ENCODE measurements around the gene ITGB6. TPM values are rescaled to one million over a fixed set of nuclear protein-coding genes. Genes with fewer than 3 reads are reported as not detected.

ITGB6 gene
- total RNA-seq, 1 donor from 2014 or later = 5.0 TPM

DNA sequence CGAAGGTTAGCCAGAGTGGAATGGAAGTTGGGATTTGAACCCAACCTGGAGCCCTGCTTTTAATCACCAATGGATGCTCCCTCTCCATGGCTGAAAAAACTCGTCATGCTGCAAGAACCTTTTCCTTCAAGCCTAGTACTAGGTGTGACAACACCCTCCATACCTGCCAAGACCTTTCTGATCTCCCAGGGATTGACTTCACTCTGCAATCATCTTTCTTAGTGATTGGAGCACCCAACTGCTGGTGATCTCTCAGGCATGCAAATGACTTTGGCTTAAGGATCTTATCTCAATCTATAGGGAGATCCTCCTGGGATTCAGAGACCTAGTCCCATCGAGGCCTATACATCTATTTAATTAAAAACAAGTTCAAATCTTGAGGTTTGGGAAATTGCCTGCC lies 23.5 kb upstream of the ITGB6 start:
- DNase-seq (ENCODE audit: missing footprints) (no peak), ATAC-seq (no peak)
- intact Hi-C loops (cut with DNase I) = no loop called here

DNA sequence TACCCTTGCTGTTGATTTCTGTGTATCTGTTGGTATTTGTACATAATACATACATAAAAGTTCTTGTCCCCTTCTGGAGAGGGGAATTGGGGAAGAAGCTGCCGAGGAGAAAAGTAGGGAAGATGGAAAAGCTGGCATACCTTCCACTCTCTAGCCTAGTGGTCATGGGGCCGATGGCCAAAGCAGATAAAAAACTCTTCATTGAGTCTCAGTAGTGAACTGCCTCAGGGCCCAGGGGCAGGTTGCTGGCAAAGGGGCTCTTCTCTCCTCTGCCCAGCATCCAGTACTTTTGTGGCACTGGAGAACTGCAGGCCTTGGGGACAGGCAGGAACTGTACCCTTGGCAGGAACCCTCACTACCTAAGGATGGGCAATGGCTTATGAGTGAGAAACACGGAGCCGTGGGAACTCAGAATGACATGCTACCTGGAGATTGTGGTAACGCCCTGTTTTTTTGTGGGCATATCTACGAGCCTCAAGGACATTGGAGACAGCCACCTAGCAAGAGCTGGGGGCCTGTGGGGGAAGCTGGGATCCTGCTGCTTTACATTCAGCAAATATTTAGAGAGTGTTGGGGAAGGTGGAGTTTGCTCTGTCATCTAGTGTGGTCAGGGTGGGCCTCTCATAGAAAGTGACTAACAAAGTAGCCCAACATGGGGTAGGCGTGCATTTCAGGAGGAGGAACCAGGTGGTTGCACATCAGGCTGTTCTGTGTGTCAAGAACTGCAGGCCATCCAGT lies 22.6 kb upstream of the ITGB6 start:
- no peak for DNase-seq (ENCODE audit: missing footprints)
- intact Hi-C loops (cut with DNase I) = no loop called here
- no peak for ATAC-seq

DNA sequence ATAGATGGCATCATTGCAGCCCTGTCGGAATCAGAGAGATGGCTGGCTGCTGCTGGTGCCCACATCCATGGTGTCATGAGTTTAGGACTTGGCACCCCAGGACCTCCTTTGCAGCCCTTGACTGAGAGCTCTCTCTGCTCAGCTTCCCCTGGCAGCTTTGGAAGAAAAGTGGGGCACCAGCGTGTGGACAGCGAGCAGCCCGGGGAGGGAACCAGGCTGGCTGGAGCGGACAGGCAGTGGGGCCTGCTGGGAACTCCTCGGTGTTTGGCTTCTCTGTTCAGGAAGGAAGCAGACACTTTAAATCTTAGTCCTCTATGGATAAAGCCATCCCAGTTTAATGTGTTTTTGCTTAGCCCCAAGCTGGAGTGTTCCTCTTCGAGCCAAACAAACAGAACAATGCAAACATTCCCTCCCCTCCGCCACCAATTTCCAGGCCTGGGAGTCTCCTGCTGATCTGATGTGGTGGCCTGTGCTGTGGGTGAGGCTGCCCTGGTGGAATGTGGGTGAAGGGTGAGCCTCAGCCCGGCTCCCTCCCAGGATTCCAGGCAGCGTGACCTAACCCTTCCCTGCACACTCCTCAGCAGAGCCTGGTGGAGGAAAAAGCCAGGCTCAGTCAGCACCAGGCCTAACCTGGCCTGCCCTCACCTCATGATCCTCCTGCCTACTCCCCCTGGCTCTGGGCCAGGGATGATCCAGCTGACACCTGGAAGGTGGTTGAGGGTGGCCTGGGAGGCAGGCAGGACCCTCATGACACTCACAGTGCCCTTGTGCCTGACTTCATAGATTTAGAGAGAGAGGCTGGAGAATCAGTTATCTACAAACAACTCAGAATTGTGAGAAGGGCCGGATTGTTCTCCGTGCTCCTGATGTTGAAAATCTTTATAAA lies 21.6 kb upstream of the ITGB6 start:
- ATAC-seq (peak; percentile 97), DNase-seq (ENCODE audit: missing footprints) (no peak)
- intact Hi-C loops (cut with DNase I) = no loop called here

DNA sequence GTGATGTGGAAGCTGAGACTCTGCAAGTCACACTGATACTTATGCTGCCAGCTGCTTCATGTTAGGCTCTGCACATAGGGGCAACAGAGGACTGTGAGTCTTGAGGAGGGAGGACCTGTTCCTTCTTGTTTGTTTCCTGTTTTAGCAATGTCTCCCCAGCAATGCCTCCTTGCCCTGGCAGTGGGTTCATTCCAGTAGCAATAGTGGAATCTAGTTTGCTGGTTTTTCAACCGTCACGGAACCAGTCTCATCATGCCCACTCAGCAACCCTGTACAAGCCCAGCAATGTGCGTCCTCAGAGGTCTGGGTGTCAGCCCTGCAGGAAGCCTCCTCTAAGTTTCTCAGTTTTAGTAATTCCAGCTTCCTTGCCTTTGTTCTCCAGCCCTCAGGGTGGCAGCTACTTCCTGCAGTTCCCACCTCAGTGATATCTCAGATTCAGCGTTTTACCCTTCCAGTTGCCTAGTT lies 20.5 kb upstream of the ITGB6 start:
- DNase-seq (ENCODE audit: missing footprints) (no peak), ATAC-seq (no peak)
- intact Hi-C loops (cut with DNase I) = no loop called here

DNA sequence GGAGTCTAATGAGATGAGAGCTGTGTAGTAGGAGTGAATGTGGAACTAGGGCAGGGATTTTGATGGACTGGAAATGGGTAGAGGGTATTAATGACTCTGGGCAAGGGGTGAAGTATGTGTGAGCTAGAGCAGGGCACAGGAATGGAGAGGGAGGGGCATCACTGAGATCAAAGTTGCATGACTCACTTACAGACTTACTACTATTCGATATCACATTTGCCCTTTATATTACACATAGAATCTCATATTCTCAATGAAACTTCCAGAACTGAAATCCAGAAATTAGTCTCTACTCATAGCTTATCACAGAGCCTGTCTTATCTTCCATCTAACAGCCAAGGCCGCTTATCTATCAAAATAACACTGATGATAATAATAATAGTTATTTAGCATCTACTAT lies 20.0 kb upstream of the ITGB6 start:
- ATAC-seq = no peak
- no peak for DNase-seq (ENCODE audit: missing footprints)
- intact Hi-C loops (cut with DNase I) = no loop called here

DNA sequence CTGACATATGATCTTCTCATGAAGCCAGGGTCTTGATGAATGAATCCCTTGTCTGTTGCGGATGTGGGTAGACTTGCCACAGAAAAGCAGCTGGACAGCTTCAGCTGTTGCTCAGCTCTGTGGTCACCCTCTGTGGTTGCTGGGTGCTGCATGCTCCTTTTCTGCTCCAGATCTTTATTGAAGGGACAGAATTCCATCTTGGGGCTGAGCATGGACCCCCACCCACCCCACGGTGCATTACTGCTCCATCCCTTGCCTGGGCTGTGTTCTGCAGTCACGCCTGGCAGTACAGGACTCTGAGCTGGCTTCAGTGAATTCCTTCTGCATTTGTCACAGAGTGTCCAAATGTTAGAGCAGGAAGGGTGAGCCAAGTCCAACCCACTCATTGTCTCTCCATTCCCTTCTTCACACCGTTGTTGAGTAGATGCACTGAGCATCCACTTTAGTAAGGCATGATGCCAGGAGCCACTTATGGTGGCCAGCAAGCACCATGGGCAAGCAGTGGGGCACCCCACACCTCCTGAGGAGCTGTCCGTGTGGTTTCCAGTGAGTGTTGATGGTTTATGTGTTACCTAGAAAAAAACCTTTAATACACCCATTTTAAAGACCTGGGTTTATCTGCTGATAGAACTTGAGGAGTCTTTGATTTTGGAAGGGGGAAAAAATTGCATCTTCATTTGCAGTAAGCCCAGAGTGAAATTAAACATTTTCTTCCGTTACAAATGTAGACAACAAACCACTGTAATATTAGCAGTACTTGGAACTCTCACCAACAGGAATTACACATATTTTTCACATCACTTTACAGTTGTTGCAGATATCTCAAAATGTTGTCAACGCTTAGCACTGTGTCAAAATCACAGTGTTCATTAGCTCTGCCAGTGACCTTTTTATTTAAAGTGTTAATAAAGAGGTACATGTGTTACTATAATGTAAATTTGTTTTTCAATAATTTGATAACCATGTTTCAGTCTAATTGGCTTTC lies 14.7 kb upstream of the ITGB6 start:
- DNase-seq (ENCODE audit: missing footprints) = no peak
- peak; percentile 92 for ATAC-seq
- intact Hi-C loops (cut with DNase I) = no loop called here

DNA sequence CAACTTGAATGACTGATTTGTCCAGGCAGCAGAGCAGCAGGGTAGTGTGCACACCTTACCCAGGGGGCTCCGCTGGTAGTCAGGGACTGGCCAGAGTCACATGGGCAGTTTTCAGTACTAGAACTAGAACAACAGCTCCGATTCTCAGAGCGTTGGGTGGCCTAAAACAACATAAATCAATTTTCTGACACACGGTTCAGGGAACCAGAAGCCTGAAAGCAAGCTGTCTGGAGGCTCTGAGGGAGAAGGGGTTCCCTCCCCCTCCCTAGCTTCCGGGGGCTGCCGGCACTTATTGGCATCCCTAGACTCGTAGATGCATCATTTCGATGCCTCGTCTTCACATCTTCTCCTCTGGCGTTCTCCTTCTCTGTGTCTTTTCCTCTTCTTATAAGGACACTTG lies 13.4 kb upstream of the ITGB6 start:
- intact Hi-C loops (cut with DNase I) = no loop called here
- ATAC-seq = no peak

DNA sequence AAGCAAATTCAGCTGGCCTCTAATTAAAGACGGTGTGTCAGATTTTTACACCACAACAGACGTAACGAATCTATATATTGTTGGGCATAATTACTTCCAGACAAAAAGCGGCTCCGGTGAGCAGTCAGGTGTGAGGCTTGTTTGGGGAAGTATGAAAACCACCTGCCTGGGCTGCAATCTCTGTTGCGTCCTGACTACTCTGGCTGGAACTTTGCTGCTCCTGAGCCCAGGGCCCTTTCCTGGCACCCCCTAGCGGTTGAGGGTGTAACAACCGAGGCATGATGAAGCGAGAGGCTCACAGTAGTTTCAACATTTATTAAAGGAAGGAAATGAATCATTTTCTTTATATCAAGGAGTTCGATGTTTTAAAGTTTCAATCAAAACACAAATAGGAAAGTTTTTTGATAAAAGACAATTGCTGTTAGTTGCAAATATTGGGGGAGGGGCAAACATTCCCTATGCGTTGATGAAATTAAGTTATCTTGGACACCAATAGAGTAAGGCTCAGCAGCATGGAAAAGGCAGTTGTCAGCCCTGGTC lies 10.6 kb upstream of the ITGB6 start:
- peak; percentile 73 for DNase-seq (ENCODE audit: missing footprints)
- intact Hi-C loops (cut with DNase I) = no loop called here

More for the DNA sequence above, 13.4 kb upstream of the ITGB6 start:
- no peak for DNase-seq (ENCODE audit: missing footprints)

DNA sequence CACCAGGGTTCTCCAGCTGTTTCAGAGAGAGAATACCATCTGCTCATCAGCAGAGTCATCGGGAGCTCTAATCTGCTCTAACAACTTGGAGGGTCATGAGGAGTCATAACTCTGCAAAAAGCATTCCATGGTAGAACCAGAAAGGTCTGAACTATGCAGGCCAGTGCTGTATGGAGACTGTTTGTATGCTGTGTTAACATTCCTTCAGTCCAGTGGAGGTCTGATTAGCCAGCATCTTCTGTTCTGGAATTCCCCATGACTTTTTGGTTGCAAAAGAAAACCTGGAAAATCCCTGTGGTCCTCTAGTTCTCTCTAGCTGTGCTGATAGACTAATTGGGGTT lies 9.4 kb upstream of the ITGB6 start:
- DNase-seq (ENCODE audit: missing footprints) = no peak
- ATAC-seq = no peak

More for the DNA sequence above, 10.6 kb upstream of the ITGB6 start:
- no peak for ATAC-seq

DNA sequence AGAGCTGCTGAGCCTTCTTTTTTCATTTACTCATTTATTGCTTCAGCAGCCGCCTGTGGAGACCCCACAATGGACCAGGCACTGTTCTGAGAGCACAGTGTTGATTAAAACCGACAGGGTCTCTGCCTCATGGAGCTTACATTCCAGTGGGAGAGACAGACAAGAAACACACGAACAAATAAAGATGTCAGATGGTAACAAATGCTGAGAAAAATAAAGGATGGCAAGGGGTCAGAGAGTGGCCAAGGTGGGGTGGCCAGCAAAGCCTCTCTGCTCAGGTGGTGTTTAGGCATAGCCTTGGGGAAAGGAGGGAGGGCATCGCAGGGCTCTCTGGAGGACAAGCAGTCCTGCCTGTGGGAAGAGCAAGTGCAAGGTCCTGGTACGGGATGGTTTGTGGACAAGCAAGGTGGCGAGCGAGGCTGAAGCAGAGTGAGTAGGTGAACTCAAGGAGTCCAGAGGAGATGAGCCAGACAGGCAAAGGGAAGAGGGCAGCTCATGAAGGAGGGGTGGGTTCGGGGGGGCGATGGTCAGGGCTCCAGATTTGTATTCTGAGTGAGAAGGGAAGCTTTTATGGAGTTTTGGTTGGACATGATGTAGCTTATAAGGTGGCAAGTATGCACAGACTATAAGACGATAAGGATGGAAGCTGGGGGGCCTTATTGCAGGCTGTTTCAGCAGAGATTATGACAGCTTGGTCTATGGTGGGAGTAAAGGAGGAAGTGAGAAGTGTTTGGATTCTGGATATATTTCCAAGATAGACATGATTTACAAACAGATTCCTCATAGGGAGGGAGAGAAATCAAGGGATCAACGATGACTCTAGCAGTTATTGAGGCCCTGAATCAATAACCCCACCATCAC lies 8.8 kb upstream of the ITGB6 start:
- intact Hi-C loops (cut with DNase I) = no loop called here
- DNase-seq (ENCODE audit: missing footprints) (no peak), ATAC-seq (peak; percentile 37)

More for the DNA sequence above, 9.4 kb upstream of the ITGB6 start:
- intact Hi-C loops (cut with DNase I) = no loop called here

DNA sequence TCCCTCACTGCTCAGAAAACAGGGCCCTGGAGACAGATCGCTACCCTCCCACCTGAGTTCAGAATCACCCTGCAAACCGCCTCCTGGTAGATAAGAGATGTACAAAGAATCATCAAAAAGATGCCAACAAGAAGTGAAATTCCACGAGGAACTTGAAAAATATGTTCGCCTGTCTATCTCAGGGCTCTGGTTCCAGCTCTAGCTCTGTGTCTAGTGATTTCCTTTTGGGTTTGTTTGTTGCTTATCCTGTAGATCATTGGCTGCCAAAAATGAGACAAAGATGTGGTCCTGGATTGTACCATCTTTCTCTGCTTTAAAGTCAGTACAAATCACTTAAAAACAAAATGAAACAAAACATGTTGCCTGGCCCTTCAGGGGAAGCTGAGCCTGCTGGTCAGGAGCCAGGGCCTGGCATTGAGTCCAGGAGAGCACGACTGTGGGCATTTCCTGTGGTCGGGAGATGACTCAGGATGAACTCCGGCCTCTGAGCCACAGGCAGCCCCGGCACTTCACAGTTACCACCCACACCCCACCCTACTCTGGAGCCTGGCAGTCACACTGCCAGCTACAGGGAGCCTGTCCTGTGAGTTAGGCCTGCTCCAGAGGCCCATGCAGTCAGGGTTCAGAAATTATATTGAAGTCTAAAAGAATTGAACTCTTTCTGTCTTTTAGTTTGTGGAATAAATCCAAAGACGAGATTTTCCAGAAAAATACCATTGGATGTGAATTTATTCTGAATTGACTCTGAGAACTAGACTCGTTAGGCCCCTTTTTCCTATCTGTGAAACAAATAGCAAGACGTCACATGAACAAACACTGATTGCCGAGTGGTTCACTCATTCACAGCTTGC lies 8.0 kb upstream of the ITGB6 start:
- ATAC-seq (peak; percentile 82), DNase-seq (ENCODE audit: missing footprints) (no peak)
- intact Hi-C loops (cut with DNase I) = no loop called here

DNA sequence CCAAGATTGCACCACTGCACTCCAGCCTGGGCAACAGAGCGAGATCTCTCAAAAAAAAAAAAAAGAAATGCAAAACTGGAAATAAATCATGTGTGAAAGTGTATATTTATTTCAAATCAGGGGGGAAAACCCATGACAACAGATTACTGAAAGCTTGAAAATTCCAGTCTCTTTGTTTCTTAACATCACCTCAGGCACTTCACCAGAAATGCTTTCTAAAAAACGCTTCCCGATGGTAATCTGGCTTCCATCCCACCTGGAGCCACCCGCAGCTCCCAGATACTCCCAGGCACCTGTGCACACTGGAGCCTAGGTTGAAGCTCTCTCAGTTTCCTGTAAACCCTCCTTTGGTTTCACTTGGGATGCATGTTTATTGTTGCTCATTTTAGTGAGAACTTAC lies 7.2 kb upstream of the ITGB6 start:
- ATAC-seq (no peak), DNase-seq (ENCODE audit: missing footprints) (no peak)
- intact Hi-C loops (cut with DNase I) = no loop called here

DNA sequence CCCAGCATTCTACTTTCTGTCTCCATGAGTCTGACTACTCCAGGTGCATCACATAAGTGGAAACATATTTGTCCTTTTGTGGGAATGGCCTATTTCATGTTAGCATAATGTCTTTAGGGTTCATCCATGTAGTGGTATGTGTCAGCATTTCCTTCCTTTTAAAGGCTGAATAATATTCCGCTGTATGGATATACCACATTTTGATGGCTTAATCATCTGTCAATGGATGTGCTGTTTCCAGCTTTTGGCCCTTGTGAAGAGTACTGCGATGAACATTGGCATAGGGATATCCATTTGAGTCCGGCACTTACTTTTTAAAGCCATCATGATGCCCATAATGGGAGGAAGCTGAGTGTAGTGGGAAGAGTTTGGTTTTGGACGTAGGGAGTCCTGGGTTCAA lies 6.4 kb upstream of the ITGB6 start:
- ATAC-seq = no peak

DNA sequence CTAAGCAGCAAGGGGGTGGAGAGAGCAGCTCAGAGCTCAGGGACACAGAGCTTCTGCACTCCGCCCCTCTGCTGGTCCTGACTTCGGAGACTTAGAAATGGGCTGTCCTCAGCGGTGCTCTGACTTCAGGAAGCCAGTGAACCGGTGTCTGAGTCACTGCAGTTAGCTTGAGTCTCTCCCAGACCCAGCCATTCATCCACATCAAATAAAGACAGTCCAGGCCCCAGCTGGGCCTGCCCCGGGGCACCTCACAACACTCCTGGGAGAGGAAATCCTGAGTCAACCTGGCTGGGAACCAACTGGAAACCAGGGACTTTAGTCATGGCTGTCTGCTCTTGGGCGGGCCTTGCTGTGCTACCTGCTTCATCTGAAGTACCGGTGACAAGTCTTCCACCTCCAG lies 5.4 kb upstream of the ITGB6 start:
- no peak for DNase-seq (ENCODE audit: missing footprints)
- intact Hi-C loops (cut with DNase I) = no loop called here
- ATAC-seq = no peak

More for the DNA sequence above, 6.4 kb upstream of the ITGB6 start:
- no peak for DNase-seq (ENCODE audit: missing footprints)
- intact Hi-C loops (cut with DNase I) = no loop called here

DNA sequence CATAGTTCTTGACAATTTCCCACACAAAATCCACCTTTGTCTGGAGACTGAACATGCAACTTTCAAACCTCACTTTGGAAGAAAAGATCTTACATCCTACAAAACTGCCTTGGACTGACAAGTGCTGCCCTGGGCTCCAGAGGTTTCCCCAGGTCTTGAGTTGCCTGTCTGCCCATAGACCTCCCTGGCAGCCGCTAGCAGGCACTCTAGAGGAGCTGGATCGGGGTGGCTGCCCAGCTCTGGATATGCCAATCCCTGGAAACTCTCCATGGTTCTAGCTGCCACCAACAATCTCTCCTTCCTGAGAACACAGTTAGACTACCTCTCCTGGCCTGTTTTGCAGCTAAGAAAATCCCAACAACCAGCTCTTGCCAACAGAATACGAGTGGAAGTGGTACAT lies 3.4 kb upstream of the ITGB6 start:
- DNase-seq (ENCODE audit: missing footprints) (no peak), ATAC-seq (no peak)
- intact Hi-C loops (cut with DNase I) = no loop called here

DNA sequence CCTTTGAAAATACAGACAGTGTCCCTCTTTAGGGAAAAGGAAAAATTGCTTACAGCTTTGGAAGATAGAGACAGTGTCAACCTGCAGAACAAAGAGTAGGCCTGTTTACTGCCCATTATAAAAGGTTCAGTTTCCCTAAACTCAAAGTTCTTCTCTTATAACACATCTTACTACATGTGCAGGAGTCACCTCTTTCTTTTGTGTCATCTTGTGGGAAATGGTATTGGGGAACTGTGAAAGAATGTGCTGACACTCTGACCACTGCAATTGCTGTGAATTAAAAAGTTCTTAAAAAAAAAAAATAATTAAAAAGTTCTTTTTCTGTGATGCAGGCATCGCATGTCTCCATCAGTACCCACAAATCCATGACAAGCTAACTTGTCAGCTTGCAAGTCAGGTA lies 2.9 kb upstream of the ITGB6 start:
- ATAC-seq (no peak), DNase-seq (ENCODE audit: missing footprints) (no peak)
- intact Hi-C loops (cut with DNase I) = no loop called here
